ENCODE measurements around the gene DPEP2.
A peak's percentile ranks its signal among the peaks of the same experiment; 100 is the strongest.
"Not testable (repeated sequence)": the region's sequence is repeated elsewhere in the genome, so short reads cannot be mapped to it uniquely, and the experiment has no call there.

DPEP2 gene

GRCh38 chr16:68005211-68005610 lies 5.9 kb upstream of the DPEP2 start:
- DNase-seq (ENCODE audit: low read depth): no peak

- no peak for DNase-seq (ENCODE audit: low read depth)
These were observed 3.7 kb upstream of the DPEP2 start for GRCh38 chr16:68003031-68003430.

- DNase-seq (ENCODE audit: low read depth): no peak
These were observed 1.2 kb upstream of the DPEP2 start for GRCh38 chr16:68000450-68000849.

GRCh38 chr16:67999985-68000384 lies 701 bp upstream of the DPEP2 start:
- DNase-seq (ENCODE audit: low read depth): no peak

GRCh38 chr16:67998231-67998778 lies 979 bp downstream of the DPEP2 start:
- DNase-seq (ENCODE audit: low read depth): not testable (repeated sequence)

- no peak for DNase-seq (ENCODE audit: low read depth)
These were observed 2.6 kb downstream of the DPEP2 start for GRCh38 chr16:67996666-67997065.

GRCh38 chr16:67995423-67995822 lies 3.9 kb downstream of the DPEP2 start:
- DNase-seq (ENCODE audit: low read depth): no peak

GRCh38 chr16:67994040-67994408 lies 5.3 kb downstream of the DPEP2 start:
- not testable (repeated sequence) for DNase-seq (ENCODE audit: low read depth)

- peak; percentile 67 for DNase-seq (ENCODE audit: low read depth)
These were observed 5.9 kb downstream of the DPEP2 start for GRCh38 chr16:67993207-67994039.

GRCh38 chr16:67992661-67993206 lies 6.5 kb downstream of the DPEP2 start:
- no peak for DNase-seq (ENCODE audit: low read depth)

- DNase-seq (ENCODE audit: low read depth): no peak
These were observed 9.3 kb downstream of the DPEP2 start for GRCh38 chr16:67990018-67990386.

GRCh38 chr16:67989322-67990017 lies 9.8 kb downstream of the DPEP2 start:
- no peak for DNase-seq (ENCODE audit: low read depth)

GRCh38 chr16:67988675-67989074 lies 10.6 kb downstream of the DPEP2 start:
- no peak for DNase-seq (ENCODE audit: low read depth)

GRCh38 chr16:67987460-67988160 lies 11.7 kb downstream of the DPEP2 start:
- no peak for DNase-seq (ENCODE audit: low read depth)

GRCh38 chr16:67986949-67987348 lies 12.3 kb downstream of the DPEP2 start:
- DNase-seq (ENCODE audit: low read depth): no peak

GRCh38 chr16:67982011-67982696 lies 17.1 kb downstream of the DPEP2 start:
- no peak for DNase-seq (ENCODE audit: low read depth)

GRCh38 chr16:67979955-67980678 lies 19.2 kb downstream of the DPEP2 start, which contains the start of gene DPEP3:
Gene DPEP3 (minus strand): TSS chr16:67980499. CDS start chr16:67980380, 119 bp downstream.
- no peak for DNase-seq (ENCODE audit: low read depth)

- DNase-seq (ENCODE audit: low read depth): no peak
These were observed 21.6 kb downstream of the DPEP2 start for GRCh38 chr16:67977469-67978227.

GRCh38 chr16:67977005-67977404 lies 22.3 kb downstream of the DPEP2 start:
- DNase-seq (ENCODE audit: low read depth): no peak

GRCh38 chr16:67976205-67976604 lies 23.1 kb downstream of the DPEP2 start:
- no peak for DNase-seq (ENCODE audit: low read depth)
